Sigmoid colon (tissue), 4 donors: ENCODE data around the gene JAG1.

Experiments
- CTCF ChIP-seq, 4 experiments: fragments of 450-650 bp in 3 of 4; fragments of 200-600 bp in 1 of 4; IDR thresholded peaks; one replicate each; pipeline ENCODE4 v1.5.1; 2016 to 2019; ENCODE audit warnings: antibody characterized with exemption in 4 of 4, mild to moderate bottlenecking in 3 of 4, moderate library complexity in 2 of 4
- POLR2AphosphoS5 ChIP-seq, 4 donors: sonication (generic); formaldehyde crosslinking; IDR thresholded peaks; one replicate each; pipeline ENCODE4 v1.6.1; 2017; ENCODE audit warnings: antibody characterized with exemption in 4 of 4

- TF ChIP-seq POLR2AphosphoS5 (IDR thresholded peaks at IDR 0.05) (no peak), CTCF (IDR thresholded peaks at IDR 0.05) (no peak)
Observed at GRCh38 chr20:10652185-10652584, 21.6 kb downstream of the JAG1 start.
